Embryonic facial prominence (tissue), 1 donor: Measurements from ENCODE around the gene USP31.

Source experiments
- DNase-seq: peaks from one replicate; pipeline ENCODE4 v3.0.0-alpha.2; 2016; ENCODE audit errors: extremely low spot score

Gene USP31

GRCh38 chr16:23149267-23149992, at the start of gene USP31:
TSS of gene USP31 (minus strand) at chr16:23149452. CDS start at chr16:23149270, 182 bp downstream.
- DNase-seq: peak; percentile 88

GRCh38 chr16:23196539-23196938, 47.3 kb upstream of the USP31 start:
- no peak for DNase-seq

- DNase-seq: no peak
Measured at GRCh38 chr16:23195366-23195978, 46.2 kb upstream of the USP31 start.

GRCh38 chr16:23194497-23195221, 45.4 kb upstream of the USP31 start:
- DNase-seq: no peak

- DNase-seq: no peak
Measured at GRCh38 chr16:23188911-23189310, 39.7 kb upstream of the USP31 start.

- no peak for DNase-seq
Measured at GRCh38 chr16:23187341-23187740, 38.1 kb upstream of the USP31 start.

GRCh38 chr16:23186171-23186570, 36.9 kb upstream of the USP31 start:
- DNase-seq: no peak

GRCh38 chr16:23185656-23186055, 36.4 kb upstream of the USP31 start:
- no peak for DNase-seq

- no peak for DNase-seq
Measured at GRCh38 chr16:23183543-23183862, 34.3 kb upstream of the USP31 start.

- DNase-seq: no peak
Measured at GRCh38 chr16:23182679-23183542, 33.7 kb upstream of the USP31 start, which contains the start of gene SCNN1G. TSS of gene SCNN1G (plus strand) at chr16:23182745. CDS start at chr16:23186272, 3,527 bp downstream.

GRCh38 chr16:23182206-23182678, 33.0 kb upstream of the USP31 start:
- DNase-seq: no peak

- DNase-seq: no peak
Measured at GRCh38 chr16:23181506-23181905, 32.3 kb upstream of the USP31 start.

- DNase-seq: no peak
Measured at GRCh38 chr16:23175651-23176050, 26.4 kb upstream of the USP31 start.

- no peak for DNase-seq
Measured at GRCh38 chr16:23174622-23175021, 25.4 kb upstream of the USP31 start.

- no peak for DNase-seq
Measured at GRCh38 chr16:23172994-23173393, 23.7 kb upstream of the USP31 start.

- no peak for DNase-seq
Measured at GRCh38 chr16:23172583-23172982, 23.3 kb upstream of the USP31 start.

GRCh38 chr16:23164736-23165135, 15.5 kb upstream of the USP31 start:
- no peak for DNase-seq

GRCh38 chr16:23163921-23164320, 14.7 kb upstream of the USP31 start:
- DNase-seq: no peak

GRCh38 chr16:23160574-23160973, 11.3 kb upstream of the USP31 start:
- no peak for DNase-seq

- no peak for DNase-seq
Measured at GRCh38 chr16:23160082-23160481, 10.8 kb upstream of the USP31 start.

- DNase-seq: no peak
Measured at GRCh38 chr16:23158114-23158513, 8.9 kb upstream of the USP31 start.

GRCh38 chr16:23156946-23157460, 7.8 kb upstream of the USP31 start:
- DNase-seq: no peak
